NOMO-1 treated with DMSO at 0.1 percent for 48 hours (cell line): ENCODE measurements around the gene KRT12.
A peak's percentile ranks its signal among the peaks of the same experiment; 100 is the strongest.
"Not testable (repeated sequence)": the region's sequence is repeated elsewhere in the genome, so short reads cannot be mapped to it uniquely, and the experiment has no call there.

ENCODE experiments used
- DNase-seq: peaks from one replicate; lab custom pipeline; 2025; ENCODE audit not compliant: unreplicated experiment; lab: John Stamatoyannopoulos, UW

Gene KRT12

GRCh38 chr17:40884708-40885512, 17.9 kb upstream of the KRT12 start, which contains the start of gene KRT20:
TSS of gene KRT20 (minus strand) at chr17:40885242. CDS start at chr17:40885185, 57 bp downstream.
- no peak for DNase-seq

- DNase-seq, result no peak
These were observed 16.8 kb upstream of the KRT12 start for GRCh38 chr17:40883626-40884334.

GRCh38 chr17:40883031-40883430, 16.0 kb upstream of the KRT12 start:
- DNase-seq, result no peak

- DNase-seq, result no peak
These were observed 12.0 kb upstream of the KRT12 start for GRCh38 chr17:40879026-40879425.

- DNase-seq, result no peak
These were observed 11.0 kb upstream of the KRT12 start for GRCh38 chr17:40878044-40878443.

GRCh38 chr17:40873801-40874200, 6.8 kb upstream of the KRT12 start:
- DNase-seq, result no peak

GRCh38 chr17:40873255-40873654, 6.2 kb upstream of the KRT12 start:
- no peak for DNase-seq

- no peak for DNase-seq
These were observed 5.4 kb upstream of the KRT12 start for GRCh38 chr17:40872416-40872815.

GRCh38 chr17:40871316-40871715, 4.3 kb upstream of the KRT12 start:
- no peak for DNase-seq

- no peak for DNase-seq
These were observed 3.1 kb upstream of the KRT12 start for GRCh38 chr17:40870136-40870535.

GRCh38 chr17:40864661-40865390, 2.2 kb downstream of the KRT12 start:
- DNase-seq, result no peak

GRCh38 chr17:40862985-40863733, 3.9 kb downstream of the KRT12 start:
- DNase-seq, result no peak

GRCh38 chr17:40859536-40859935, 7.5 kb downstream of the KRT12 start:
- no peak for DNase-seq

GRCh38 chr17:40858667-40859066, 8.4 kb downstream of the KRT12 start:
- DNase-seq, result not testable (repeated sequence)

- DNase-seq, result no peak
These were observed 9.5 kb downstream of the KRT12 start for GRCh38 chr17:40857535-40857934.

GRCh38 chr17:40854175-40854814, 12.7 kb downstream of the KRT12 start:
- DNase-seq, result peak; percentile 82

- no peak for DNase-seq
These were observed 14.7 kb downstream of the KRT12 start for GRCh38 chr17:40852364-40852763.

- peak; percentile 46 for DNase-seq
These were observed 16.6 kb downstream of the KRT12 start for GRCh38 chr17:40850293-40850972.

- no peak for DNase-seq
These were observed 17.3 kb downstream of the KRT12 start for GRCh38 chr17:40849723-40850122.
